ENCODE results near the gene NAMPT.

- TF ChIP-seq, protein P1, sequence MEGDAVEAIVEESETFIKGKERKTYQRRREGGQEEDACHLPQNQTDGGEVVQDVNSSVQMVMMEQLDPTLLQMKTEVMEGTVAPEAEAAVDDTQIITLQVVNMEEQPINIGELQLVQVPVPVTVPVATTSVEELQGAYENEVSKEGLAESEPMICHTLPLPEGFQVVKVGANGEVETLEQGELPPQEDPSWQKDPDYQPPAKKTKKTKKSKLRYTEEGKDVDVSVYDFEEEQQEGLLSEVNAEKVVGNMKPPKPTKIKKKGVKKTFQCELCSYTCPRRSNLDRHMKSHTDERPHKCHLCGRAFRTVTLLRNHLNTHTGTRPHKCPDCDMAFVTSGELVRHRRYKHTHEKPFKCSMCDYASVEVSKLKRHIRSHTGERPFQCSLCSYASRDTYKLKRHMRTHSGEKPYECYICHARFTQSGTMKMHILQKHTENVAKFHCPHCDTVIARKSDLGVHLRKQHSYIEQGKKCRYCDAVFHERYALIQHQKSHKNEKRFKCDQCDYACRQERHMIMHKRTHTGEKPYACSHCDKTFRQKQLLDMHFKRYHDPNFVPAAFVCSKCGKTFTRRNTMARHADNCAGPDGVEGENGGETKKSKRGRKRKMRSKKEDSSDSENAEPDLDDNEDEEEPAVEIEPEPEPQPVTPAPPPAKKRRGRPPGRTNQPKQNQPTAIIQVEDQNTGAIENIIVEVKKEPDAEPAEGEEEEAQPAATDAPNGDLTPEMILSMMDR (IDR thresholded peaks at IDR 0.05): no peak
- no peak for TF ChIP-seq POLR2A (IDR thresholded peaks at IDR 0.05)
These were observed 32.2 kb downstream of the NAMPT start for GRCh38 chr7:106252568-106252967.

All from thyroid gland (tissue), 4 donors.